Endothelial cell of umbilical vein (primary cell): ENCODE results near the gene IGSF9B. TPM values are rescaled to one million over a fixed set of nuclear protein-coding genes. Genes with fewer than 3 reads are reported as not detected.

Source experiments
- BruUV-seq: library from RNA; stranded (reverse); fragments of 400-500 nt; replicated peaks from 2 replicates; lab custom pipeline; 2021; lab: Mats Ljungman, UMichigan
- CTCF ChIA-PET: fragments of 300-600, 350-600 bp; sonication (Branson Sonifier 250); formaldehyde crosslinking; loops from one replicate; lab custom pipeline; 2021; ENCODE audit warnings: antibody characterized with exemption, inconsistent platforms; lab: Charles Lee
- POLR2A ChIA-PET: fragments of 300-600, 350-600 bp; sonication (Branson Sonifier 250); formaldehyde crosslinking; loops from one replicate; lab custom pipeline; 2021; ENCODE audit warnings: antibody characterized with exemption, inconsistent platforms; lab: Charles Lee
- DNase-seq: peaks from one replicate; pipeline ENCODE4 v3.0.0-alpha.2; 2011; ENCODE audit warnings: low read depth, low spot score
- FAIRE-seq: peaks from 2 replicates; lab custom pipeline; 2011; peaks lifted over from hg19 to GRCh38; lab: Jason Lieb, UNC
- H2AFZ ChIP-seq: 2 replicates; pipeline ENCODE4 v1.6.0; 2012; ENCODE audit warnings: low read depth, low read length, control low read depth, inconsistent platforms
- H3K27ac ChIP-seq: 2 replicates; pipeline ENCODE4 v1.5.1; 2011; ENCODE audit warnings: low read depth, mild to moderate bottlenecking, control low read depth, low read length, moderate library complexity; ENCODE audit not compliant: insufficient read depth
- H3K27me3 ChIP-seq, 2 experiments: 2 replicates each; pipeline versions ENCODE4 v1.6.0 to v1.6.1; 2011; ENCODE audit warnings: low read length in 2 of 2, mixed read lengths in 1 of 2; ENCODE audit not compliant: control insufficient read depth in 2 of 2, insufficient read depth in 2 of 2
- H3K36me3 ChIP-seq, 2 experiments: 2 replicates in 1 of 2; 3 replicates in 1 of 2; pipeline ENCODE4 v1.5.1; 2011; ENCODE audit warnings: low read length in 2 of 2, mild to moderate bottlenecking in 1 of 2, moderate library complexity in 1 of 2; ENCODE audit not compliant: control insufficient read depth in 2 of 2, insufficient read depth in 2 of 2; ENCODE audit errors: extremely low read depth in 1 of 2
- H3K4me1 ChIP-seq: 3 replicates; pipeline ENCODE4 v1.5.1; 2011; ENCODE audit warnings: mild to moderate bottlenecking, low read length; ENCODE audit not compliant: control insufficient read depth, insufficient read depth; ENCODE audit errors: extremely low read depth
- H3K4me2 ChIP-seq: 2 replicates; pipeline ENCODE4 v1.6.1; 2011; ENCODE audit warnings: low read length, control low read depth, mixed read lengths; ENCODE audit not compliant: insufficient read depth
- H3K4me3 ChIP-seq, 3 experiments: fragments of 200-600 bp in 1 of 3; sonication (generic), shearing (Covaris generic) in 1 of 3; replicated peaks in 1 of 3; 2 replicates each; pipeline ENCODE4 v1.5.1; 2011 to 2016; ENCODE audit warnings: control low read depth in 3 of 3, low read length in 3 of 3, mild to moderate bottlenecking in 2 of 3, inconsistent platforms in 1 of 3, low read depth in 1 of 3, moderate library complexity in 1 of 3; ENCODE audit not compliant: insufficient read depth in 1 of 3
- H3K79me2 ChIP-seq: 2 replicates; pipeline ENCODE4 v1.6.0; 2012; ENCODE audit warnings: low read length, inconsistent platforms; ENCODE audit not compliant: control insufficient read depth, insufficient read depth
- H3K9ac ChIP-seq: replicated peaks from 2 replicates; pipeline ENCODE3; 2011; ENCODE audit warnings: low read length, control low read depth; ENCODE audit not compliant: insufficient read depth; ENCODE audit errors: extremely low read depth
- H3K9me1 ChIP-seq: replicated peaks from 3 replicates; pipeline ENCODE4 v1.6.0; 2011; ENCODE audit warnings: mild to moderate bottlenecking, low read length; ENCODE audit not compliant: control insufficient read depth, insufficient read depth; ENCODE audit errors: extremely low read depth
- H3K9me3 ChIP-seq: replicated peaks from 2 replicates; pipeline ENCODE4 v1.5.1; 2012; ENCODE audit warnings: low read length, inconsistent platforms; ENCODE audit not compliant: control insufficient read depth, insufficient read depth
- H4K20me1 ChIP-seq: replicated peaks from 2 replicates; pipeline ENCODE3; 2011; ENCODE audit warnings: mild to moderate bottlenecking, low read length; ENCODE audit not compliant: control insufficient read depth, insufficient read depth; ENCODE audit errors: extremely low read depth
- EZH2 ChIP-seq: IDR thresholded peaks from 2 replicates; pipeline ENCODE4 v1.6.1; 2012; ENCODE audit warnings: borderline replicate concordance, low read depth, mild to moderate bottlenecking, moderate library complexity, low read length, inconsistent platforms; ENCODE audit not compliant: severe bottlenecking
- FOS ChIP-seq: IDR thresholded peaks from 2 replicates; pipeline ENCODE4 v1.6.1; 2011; ENCODE audit warnings: mild to moderate bottlenecking, low read length, moderate library complexity, borderline replicate concordance; ENCODE audit not compliant: insufficient read depth
- GATA2 ChIP-seq: IDR thresholded peaks from 2 replicates; pipeline ENCODE4 v1.7.0; 2011; ENCODE audit warnings: low read depth, mild to moderate bottlenecking, moderate library complexity, mixed read lengths, low read length; ENCODE audit not compliant: insufficient read length, insufficient read depth
- JUN ChIP-seq: IDR thresholded peaks from 2 replicates; pipeline ENCODE4 v1.6.1; 2011; ENCODE audit warnings: borderline replicate concordance, low read depth; ENCODE audit not compliant: insufficient read length, insufficient read depth
- MYC ChIP-seq: IDR thresholded peaks from one replicate; pipeline ENCODE4 v1.6.1; 2011; ENCODE audit warnings: mild to moderate bottlenecking, low read depth, low read length
- POLR2AphosphoS5 ChIP-seq: IDR thresholded peaks from 2 replicates; pipeline ENCODE4 v1.6.1; 2012; ENCODE audit warnings: low read depth, mild to moderate bottlenecking, control low read depth, low read length, moderate library complexity; ENCODE audit not compliant: insufficient read depth
- dilution Hi-C: fragments of 300-500 bp; cut with MboI; formaldehyde crosslinking; loops from one replicate; pipeline ENCODE4 v1.15.0; 2019; ENCODE audit warnings: low sequenced_read_pairs; ENCODE audit not compliant: extremely low pct_ligation_motif_present
- intact Hi-C: fragments of 100-400 bp; cut with micrococcal nuclease; formaldehyde crosslinking; loops from one replicate; pipeline ENCODE4 v1.10.0; 2022
- polyA plus RNA-seq, 4 experiments: library from polyadenylated mRNA; depleted of rRNA in 3 of 4; stranded (reverse) in 3 of 4; unstranded in 1 of 4; fragments of >200 nt; gene quantifications; 2 replicates each; pipeline versions ENCODE4 v1.2.1 to v1.2.3, GENCODE V29; 2011 to 2012; ENCODE audit warnings: missing spikeins in 1 of 4
- total RNA-seq: library from RNA; stranded (reverse); gene quantifications from 2 replicates; pipeline ENCODE4 v1.2.3, GENCODE V29; 2021
- TF ChIP-seq, protein P1 (sequence below), 2 donors: IDR thresholded peaks; 1 replicate in 1 of 2; 2 replicates in 1 of 2; pipeline ENCODE4 v1.5.1; 2011; ENCODE audit warnings: low read length in 2 of 2, mild to moderate bottlenecking in 2 of 2, moderate library complexity in 2 of 2, control low read depth in 1 of 2, inconsistent platforms in 1 of 2, low read depth in 1 of 2; ENCODE audit not compliant: insufficient read depth in 1 of 2; ENCODE audit errors: extremely low read depth in 1 of 2

Gene IGSF9B
- total and polyA plus RNA-seq, 2 donors (not counting 3 experiments of a cell fraction or from before 2014, with no cell fraction given): 0.15 to 0.18 TPM

DNA sequence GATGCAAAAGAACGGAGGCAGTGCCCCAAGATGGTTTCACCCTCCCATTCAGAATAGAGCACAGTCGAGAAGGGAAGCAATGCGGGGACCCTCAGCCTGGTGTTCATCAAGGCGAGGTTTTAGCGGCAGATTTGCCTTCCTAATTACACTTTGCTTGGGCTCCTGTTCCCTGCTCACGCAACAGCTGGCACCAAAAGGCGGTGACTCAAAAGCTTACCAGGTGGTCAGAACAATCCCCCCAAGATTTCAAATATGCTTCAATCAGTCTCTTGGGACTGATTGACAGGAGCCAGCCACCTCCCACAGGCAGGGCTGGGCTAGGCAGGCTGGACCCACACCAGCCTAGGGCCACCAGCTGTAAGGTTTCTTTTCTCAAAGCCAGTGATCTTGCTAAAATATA, 14.2 kb downstream of the IGSF9B start:
- intact Hi-C loops: no loop called here
- DNase-seq: no peak
- no peaks in the 10 kb centered on the region for H4K20me1 ChIP-seq
- CTCF ChIA-PET: interaction anchor here (1.7 to 2.8 kb wide), 2 partner anchors 9 to 15 kb away, joined by 4 to 10 read pairs; no protein-coding TSS in a partner anchor
- no peaks in the 10 kb centered on the region for H3K9me3 ChIP-seq
- no peak overlapping the region for H2AFZ ChIP-seq
- TF ChIP-seq EZH2: no peak
- no peak for TF ChIP-seq POLR2AphosphoS5
- no peak for TF ChIP-seq GATA2
- no peak for TF ChIP-seq JUN
- no peak for TF ChIP-seq MYC
- no peaks in the 10 kb centered on the region for H3K79me2 ChIP-seq
- H3K4me1 ChIP-seq: no peaks in the 10 kb centered on the region
- H3K27ac ChIP-seq: no peak overlapping the region
- H3K36me3 ChIP-seq: no peaks in the 10 kb centered on the region
- peaks cover 14 to 15% of the 10 kb centered on the region in 2 experiments for H3K27me3 ChIP-seq
- no peak overlapping the region for H3K4me3 ChIP-seq
- H3K4me2 ChIP-seq: no peak overlapping the region
- FAIRE-seq: no peak
- H3K9ac ChIP-seq: no peak overlapping the region
- dilution Hi-C loops: no loop called here
- POLR2A ChIA-PET: no interaction called here
- H3K9me1 ChIP-seq: no peaks in the 10 kb centered on the region
- BruUV-seq: no TSS peak

DNA sequence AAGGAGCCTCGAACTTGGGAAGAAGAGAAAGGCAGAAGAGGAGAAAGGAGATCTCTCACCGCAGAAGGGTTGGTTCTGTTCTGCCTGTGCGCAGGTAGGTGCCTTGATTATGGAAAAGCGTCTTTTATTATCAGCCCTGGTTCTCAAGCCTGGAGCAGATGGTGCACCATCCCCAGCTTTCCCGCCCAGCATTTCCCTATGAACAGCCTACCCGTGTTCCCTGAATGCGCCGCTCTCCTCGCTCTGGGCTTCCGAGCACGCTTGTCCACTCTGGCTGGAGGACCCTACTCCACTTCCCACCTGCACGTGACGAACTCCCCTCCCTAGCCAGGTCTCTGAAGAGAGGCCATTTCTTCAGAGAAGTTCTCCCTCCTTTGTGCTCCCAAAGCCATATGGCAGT, 15.2 kb downstream of the IGSF9B start:
- ChIA-PET CTCF (no interaction called here), POLR2A (no interaction called here)
- dilution Hi-C loops: no loop called here
- no peak overlapping the region for H3K27ac ChIP-seq
- H3K4me3 ChIP-seq: no peak overlapping the region
- TF ChIP-seq POLR2AphosphoS5: no peak
- TF ChIP-seq FOS: no peak
- no peak for TF ChIP-seq MYC
- TF ChIP-seq JUN: no peak
- no peak for TF ChIP-seq EZH2
- TF ChIP-seq, protein P1, sequence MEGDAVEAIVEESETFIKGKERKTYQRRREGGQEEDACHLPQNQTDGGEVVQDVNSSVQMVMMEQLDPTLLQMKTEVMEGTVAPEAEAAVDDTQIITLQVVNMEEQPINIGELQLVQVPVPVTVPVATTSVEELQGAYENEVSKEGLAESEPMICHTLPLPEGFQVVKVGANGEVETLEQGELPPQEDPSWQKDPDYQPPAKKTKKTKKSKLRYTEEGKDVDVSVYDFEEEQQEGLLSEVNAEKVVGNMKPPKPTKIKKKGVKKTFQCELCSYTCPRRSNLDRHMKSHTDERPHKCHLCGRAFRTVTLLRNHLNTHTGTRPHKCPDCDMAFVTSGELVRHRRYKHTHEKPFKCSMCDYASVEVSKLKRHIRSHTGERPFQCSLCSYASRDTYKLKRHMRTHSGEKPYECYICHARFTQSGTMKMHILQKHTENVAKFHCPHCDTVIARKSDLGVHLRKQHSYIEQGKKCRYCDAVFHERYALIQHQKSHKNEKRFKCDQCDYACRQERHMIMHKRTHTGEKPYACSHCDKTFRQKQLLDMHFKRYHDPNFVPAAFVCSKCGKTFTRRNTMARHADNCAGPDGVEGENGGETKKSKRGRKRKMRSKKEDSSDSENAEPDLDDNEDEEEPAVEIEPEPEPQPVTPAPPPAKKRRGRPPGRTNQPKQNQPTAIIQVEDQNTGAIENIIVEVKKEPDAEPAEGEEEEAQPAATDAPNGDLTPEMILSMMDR (IDR thresholded peaks at IDR 0.05; ENCODE audit: extremely low read depth in 1 of 2, insufficient read depth in 1 of 2, low read depth in 1 of 2, low read length in 2 of 2): no peak
- H3K79me2 ChIP-seq: no peaks in the 10 kb centered on the region
- DNase-seq (no peak), FAIRE-seq (no peak)
- H3K4me2 ChIP-seq: no peak overlapping the region
- no peaks in the 10 kb centered on the region for H3K4me1 ChIP-seq
- no peaks in the 10 kb centered on the region for H3K9me3 ChIP-seq
- intact Hi-C loops: no loop called here
- H3K36me3 ChIP-seq: no peaks in the 10 kb centered on the region
- H4K20me1 ChIP-seq: no peaks in the 10 kb centered on the region
- no peaks in the 10 kb centered on the region for H3K9me1 ChIP-seq
- H3K9ac ChIP-seq: no peak overlapping the region
- no peak overlapping the region for H2AFZ ChIP-seq
- H3K27me3 ChIP-seq: peaks cover 6 to 7% of the 10 kb centered on the region in 2 experiments
- no TSS peak for BruUV-seq
